RWPE1 (cell line): Measurements from ENCODE around the gene GNB1L.
"Not testable (repeated sequence)": the region's sequence is repeated elsewhere in the genome, so short reads cannot be mapped to it uniquely, and the experiment has no call there.

Source experiments
- CTCF ChIA-PET: fragments of 350-600 bp; sonication (Branson Sonifier 250); formaldehyde crosslinking; extraction: SDS; loops from one replicate; lab custom pipeline; 2021; lab: Yijun Ruan, JAX
- POLR2A ChIA-PET: fragments of 400-600 bp; formaldehyde crosslinking; extraction: SDS; loops from one replicate; lab custom pipeline; 2020; ENCODE audit warnings: antibody characterized with exemption; ENCODE audit not compliant: low non-redundant PET; lab: Yijun Ruan, JAX
- DNase-seq: peaks from one replicate; pipeline ENCODE4 v3.0.0; 2012; ENCODE audit warnings: low spot score
- H3K27ac ChIP-seq: fragments of 450-650 bp; 2 replicates; pipeline ENCODE4 v1.5.1; 2017
- CTCF ChIP-seq: fragments of 450-650 bp; conservative IDR thresholded peaks from 2 replicates; pipeline ENCODE4 v1.5.1; 2017; ENCODE audit warnings: low read depth, mild to moderate bottlenecking

GNB1L gene

GRCh38 chr22:19885841-19886592 is 31.3 kb upstream of the GNB1L start:
- ChIA-PET CTCF (interaction anchor here (1.3 kb wide), 1 partner anchor 155 kb away, joined by 3 read pairs; no protein-coding TSS in a partner anchor), POLR2A (no interaction called here)
- DNase-seq, result no peak
- TF ChIP-seq CTCF, result no peak
- peak overlapping the region; percentile 99 for H3K27ac ChIP-seq

GRCh38 chr22:19884954-19885751 is 30.5 kb upstream of the GNB1L start:
- POLR2A ChIA-PET, result no interaction called here
- no peak for DNase-seq
- H3K27ac ChIP-seq, result peak overlapping the region; percentile 99
- CTCF ChIA-PET, result interaction anchor here (0.6 to 1.3 kb wide), 2 partner anchors 10 to 154 kb away, joined by 3 read pairs; no protein-coding TSS in a partner anchor
- TF ChIP-seq CTCF, result no peak

GRCh38 chr22:19884161-19884953 is 29.7 kb upstream of the GNB1L start:
- POLR2A ChIA-PET, result no interaction called here
- CTCF ChIA-PET, result interaction anchor here (0.6 to 1.3 kb wide), 2 partner anchors 10 to 154 kb away, joined by 3 read pairs; no protein-coding TSS in a partner anchor
- peak overlapping the region; percentile 99 for H3K27ac ChIP-seq
- no peak for TF ChIP-seq CTCF
- DNase-seq, result no peak

GRCh38 chr22:19883446-19883845 is 28.8 kb upstream of the GNB1L start:
- DNase-seq, POLR2A ChIA-PET, CTCF ChIA-PET: not testable (repeated sequence)
- H3K27ac ChIP-seq, result peak overlapping the region; percentile 99

GRCh38 chr22:19882446-19883381 is 28.0 kb upstream of the GNB1L start:
- CTCF ChIA-PET, result no interaction called here
- TF ChIP-seq CTCF, result no peak
- no peak for DNase-seq
- H3K27ac ChIP-seq, result peak overlapping the region; percentile 99
- POLR2A ChIA-PET, result no interaction called here

- ChIA-PET CTCF (no interaction called here), POLR2A (no interaction called here)
- peak overlapping the region; percentile 99 for H3K27ac ChIP-seq
- no peak for TF ChIP-seq CTCF
- DNase-seq, result peak; percentile 90
Measured at GRCh38 chr22:19880786-19881569, 26.3 kb upstream of the GNB1L start.
